ENCODE measurements around the gene ZNF787. TPM values are rescaled to one million over a fixed set of nuclear protein-coding genes. Genes with fewer than 3 reads are reported as not detected.

Gene ZNF787
- 33.9 and 34.3 TPM in 2 replicates for total RNA-seq
- long read RNA-seq = 0 reads

GRCh38 chr19:56121180-56122167, at the start of gene ZNF787:
Gene ZNF787 (minus strand): TSS chr19:56121295. CDS start chr19:56103217, 18,078 bp downstream.
- no peak for TF ChIP-seq CTCF (IDR thresholded peaks at IDR 0.05; ENCODE audit: unreplicated experiment)
- Mint-ChIP-seq H3K4me1 (ENCODE audit: low read depth) (peaks cover 15% of the 10 kb centered on the region), H3K9me3 (ENCODE audit: low read depth) (no peaks in the 10 kb centered on the region), H3K36me3 (ENCODE audit: insufficient read depth) (no peaks in the 10 kb centered on the region), H3K27me3 (no peaks in the 10 kb centered on the region), H3K27ac (peak within 1 kb of the TSS; percentile 90), H3K4me3 (ENCODE audit: low read depth) (peak within 1 kb of the TSS; percentile 81)
- peak; percentile 99 for DNase-seq (ENCODE audit: low spot score, unreplicated experiment)

- TF ChIP-seq CTCF (IDR thresholded peaks at IDR 0.05; ENCODE audit: unreplicated experiment) = no peak
- H3K27me3 Mint-ChIP-seq = peaks cover 17% of the 10 kb centered on the region
- DNase-seq (ENCODE audit: low spot score, unreplicated experiment) = no peak
- H3K4me3 Mint-ChIP-seq (ENCODE audit: low read depth) = no peak overlapping the region
- H3K4me1 Mint-ChIP-seq (ENCODE audit: low read depth) = no peaks in the 10 kb centered on the region
- no peaks in the 10 kb centered on the region for H3K9me3 Mint-ChIP-seq (ENCODE audit: low read depth)
- no peak overlapping the region for H3K27ac Mint-ChIP-seq
- no peaks in the 10 kb centered on the region for H3K36me3 Mint-ChIP-seq (ENCODE audit: insufficient read depth)
Measured at GRCh38 chr19:56170261-56170660, 49.2 kb upstream of the ZNF787 start.

DNA sequence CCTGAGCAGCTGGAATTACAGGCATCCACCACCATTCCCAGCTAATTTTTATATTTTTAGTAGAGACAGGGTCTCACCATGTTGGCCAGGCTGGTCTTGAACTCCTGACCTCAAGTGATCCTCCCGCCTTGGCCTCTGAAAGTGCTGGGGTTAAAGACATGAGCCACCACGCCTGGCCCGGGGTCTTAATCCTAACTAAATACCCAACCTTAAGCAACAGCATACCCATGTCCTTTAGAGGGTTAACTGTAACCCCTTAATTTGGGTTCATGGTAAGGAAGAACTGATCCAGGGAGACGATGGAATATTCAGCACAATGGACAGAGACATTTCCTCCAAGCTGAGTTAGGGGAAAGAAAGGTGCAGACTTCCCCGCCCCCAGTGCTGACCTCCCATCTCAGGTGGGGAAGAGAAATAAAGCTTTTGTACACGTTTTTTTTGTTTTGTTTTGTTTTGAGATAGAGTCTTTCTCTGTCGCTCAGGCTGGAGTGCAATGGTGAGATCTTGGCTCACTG, 46.0 kb upstream of the ZNF787 start:
- no peak for TF ChIP-seq CTCF (IDR thresholded peaks at IDR 0.05; ENCODE audit: unreplicated experiment)
- Mint-ChIP-seq H3K27me3 (no peaks in the 10 kb centered on the region), H3K4me1 (ENCODE audit: low read depth) (no peaks in the 10 kb centered on the region), H3K4me3 (ENCODE audit: low read depth) (no peak overlapping the region), H3K36me3 (ENCODE audit: insufficient read depth) (no peaks in the 10 kb centered on the region), H3K27ac (no peak overlapping the region), H3K9me3 (ENCODE audit: low read depth) (no peaks in the 10 kb centered on the region)
- DNase-seq (ENCODE audit: low spot score, unreplicated experiment) = no peak

DNA sequence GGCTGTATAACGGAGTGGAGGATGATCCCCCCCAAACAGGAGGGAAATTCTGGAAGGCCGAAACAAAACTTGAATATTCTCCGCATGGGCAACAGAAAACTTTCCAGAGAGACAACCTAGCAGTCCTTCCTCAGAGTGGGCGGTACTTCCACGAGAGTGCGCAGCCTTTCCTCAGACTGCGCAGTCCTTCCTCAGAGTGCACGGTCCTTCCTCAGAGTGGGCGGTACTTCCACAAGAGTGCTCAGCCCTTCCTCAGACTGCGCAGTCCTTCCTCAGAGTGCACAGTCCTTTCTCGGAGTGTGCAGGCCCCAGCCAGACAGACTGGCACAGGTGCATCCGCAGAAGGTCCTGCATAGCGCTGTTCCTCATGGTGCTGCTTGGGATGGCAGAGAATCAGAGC, 42.0 kb upstream of the ZNF787 start:
- DNase-seq (ENCODE audit: low spot score, unreplicated experiment) = no peak
- H3K36me3 Mint-ChIP-seq (ENCODE audit: insufficient read depth) = peaks cover 9% of the 10 kb centered on the region
- H3K4me1 Mint-ChIP-seq (ENCODE audit: low read depth) = no peaks in the 10 kb centered on the region
- TF ChIP-seq CTCF (IDR thresholded peaks at IDR 0.05; ENCODE audit: unreplicated experiment) = no peak
- H3K27ac Mint-ChIP-seq = no peak overlapping the region
- H3K9me3 Mint-ChIP-seq (ENCODE audit: low read depth) = no peaks in the 10 kb centered on the region
- H3K4me3 Mint-ChIP-seq (ENCODE audit: low read depth) = no peak overlapping the region
- H3K27me3 Mint-ChIP-seq = no peaks in the 10 kb centered on the region

DNA sequence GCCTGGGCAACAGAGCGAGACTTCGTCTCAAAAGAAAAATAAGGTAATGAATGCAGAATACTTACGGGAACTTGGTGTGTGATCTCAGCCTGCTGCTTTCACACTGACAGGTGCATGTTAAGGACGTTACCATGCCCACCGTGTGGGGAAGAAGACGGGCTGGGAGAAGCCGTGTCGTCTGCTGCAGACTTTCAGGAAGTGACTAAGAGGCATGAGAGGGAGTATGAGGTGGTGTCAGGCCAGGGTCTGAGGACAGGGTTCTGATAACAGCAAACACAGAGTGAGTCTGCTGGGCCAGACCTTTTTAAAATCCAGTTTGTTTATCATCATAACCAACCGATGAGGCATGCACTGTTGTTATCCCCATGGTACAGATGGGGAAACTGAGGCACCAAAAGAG, 41.2 kb upstream of the ZNF787 start:
- no peaks in the 10 kb centered on the region for H3K4me1 Mint-ChIP-seq (ENCODE audit: low read depth)
- DNase-seq (ENCODE audit: low spot score, unreplicated experiment) = no peak

More for the DNA sequence above, 41.2 kb upstream of the ZNF787 start:
- no peak for TF ChIP-seq CTCF (IDR thresholded peaks at IDR 0.05; ENCODE audit: unreplicated experiment)
- H3K9me3 Mint-ChIP-seq (ENCODE audit: low read depth) = no peaks in the 10 kb centered on the region
- H3K36me3 Mint-ChIP-seq (ENCODE audit: insufficient read depth) = peaks cover 9% of the 10 kb centered on the region
- no peak overlapping the region for H3K27ac Mint-ChIP-seq
- no peak overlapping the region for H3K4me3 Mint-ChIP-seq (ENCODE audit: low read depth)
- H3K27me3 Mint-ChIP-seq = no peaks in the 10 kb centered on the region

Measured in progenitor cell of endocrine pancreas (in vitro differentiated cells).